Kidney epithelial cell (primary cell): ENCODE results near the gene FANCE. TPM values are rescaled to one million over a fixed set of nuclear protein-coding genes. Genes with fewer than 3 reads are reported as not detected.

ENCODE experiments used
- DNase-seq: peaks from one replicate; pipeline ENCODE4 v3.0.0-alpha.2; 2010; ENCODE audit warnings: low read depth
- H3K27me3 ChIP-seq: 2 replicates; pipeline ENCODE4 v1.6.0; 2011; ENCODE audit warnings: low read length; ENCODE audit not compliant: control insufficient read depth, insufficient read depth
- H3K36me3 ChIP-seq: 2 replicates; pipeline ENCODE4 v1.5.1; 2011; ENCODE audit warnings: low read length; ENCODE audit not compliant: control insufficient read depth, insufficient read depth
- H3K4me3 ChIP-seq: 2 replicates; pipeline ENCODE4 v1.5.1; 2011; ENCODE audit warnings: low read depth, mild to moderate bottlenecking, control low read depth, low read length
- CTCF ChIP-seq: IDR thresholded peaks from 2 replicates; pipeline ENCODE4 v1.5.1; 2011; ENCODE audit warnings: mild to moderate bottlenecking, moderate library complexity, low read length, control low read depth, inconsistent platforms; ENCODE audit not compliant: insufficient read depth, poor library complexity, severe bottlenecking
- total RNA-seq: library from RNA; depleted of rRNA; stranded (reverse); fragments of >200 nt; gene quantifications from 2 replicates; pipeline ENCODE4 v1.2.3, GENCODE V29; 2015

Gene FANCE
- total RNA-seq, 1 donor from 2014 or later = 5.8 TPM

DNA sequence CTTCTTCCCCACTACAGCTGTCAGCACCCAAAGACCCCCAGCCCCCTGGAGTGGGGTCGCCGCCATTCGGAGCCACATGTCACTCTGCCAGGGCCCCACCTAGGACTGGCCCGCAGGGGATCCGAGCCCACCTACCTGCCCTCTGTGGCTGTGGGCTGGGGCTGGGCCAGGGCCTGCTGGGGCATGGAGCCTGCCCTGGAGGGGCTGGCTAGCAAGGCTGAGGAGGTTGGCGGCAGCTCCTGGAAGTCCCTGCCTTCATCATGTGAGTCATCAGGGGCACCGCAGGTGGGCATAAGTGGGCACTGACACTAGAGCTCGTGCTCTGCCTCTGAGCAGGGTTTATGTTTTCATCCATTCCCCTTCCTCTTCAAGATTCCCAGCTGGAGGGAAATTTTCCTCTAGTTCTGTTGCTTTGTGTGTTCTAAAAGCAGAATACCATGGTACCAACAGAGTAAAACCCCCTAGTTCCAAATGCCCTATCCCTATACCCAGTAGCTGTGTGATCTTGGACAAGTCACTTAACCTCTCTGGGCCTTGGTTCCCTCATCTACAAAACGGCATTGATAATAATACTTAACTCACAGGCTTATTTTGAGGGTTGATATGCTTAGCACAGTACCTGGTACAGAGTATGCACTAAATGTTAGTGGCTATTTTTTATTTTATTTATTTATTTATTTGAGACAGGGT lies 8.7 kb upstream of the FANCE start:
- TF ChIP-seq CTCF = no peak
- H3K4me3 ChIP-seq = no peak overlapping the region
- no peaks in the 10 kb centered on the region for H3K27me3 ChIP-seq
- DNase-seq = no peak
- H3K36me3 ChIP-seq = no peaks in the 10 kb centered on the region

- Histone ChIP-seq H3K4me3 (no peak overlapping the region), H3K36me3 (no peaks in the 10 kb centered on the region), H3K27me3 (no peaks in the 10 kb centered on the region)
- no peak for TF ChIP-seq CTCF
- no peak for DNase-seq
Measured at GRCh38 chr6:35445691-35446090, 6.4 kb upstream of the FANCE start.

GRCh38 chr6:35448191-35448590 lies 3.9 kb upstream of the FANCE start:
- Histone ChIP-seq H3K36me3 (no peaks in the 10 kb centered on the region), H3K27me3 (no peaks in the 10 kb centered on the region), H3K4me3 (no peak overlapping the region)
- DNase-seq = no peak
- no peak for TF ChIP-seq CTCF

DNA sequence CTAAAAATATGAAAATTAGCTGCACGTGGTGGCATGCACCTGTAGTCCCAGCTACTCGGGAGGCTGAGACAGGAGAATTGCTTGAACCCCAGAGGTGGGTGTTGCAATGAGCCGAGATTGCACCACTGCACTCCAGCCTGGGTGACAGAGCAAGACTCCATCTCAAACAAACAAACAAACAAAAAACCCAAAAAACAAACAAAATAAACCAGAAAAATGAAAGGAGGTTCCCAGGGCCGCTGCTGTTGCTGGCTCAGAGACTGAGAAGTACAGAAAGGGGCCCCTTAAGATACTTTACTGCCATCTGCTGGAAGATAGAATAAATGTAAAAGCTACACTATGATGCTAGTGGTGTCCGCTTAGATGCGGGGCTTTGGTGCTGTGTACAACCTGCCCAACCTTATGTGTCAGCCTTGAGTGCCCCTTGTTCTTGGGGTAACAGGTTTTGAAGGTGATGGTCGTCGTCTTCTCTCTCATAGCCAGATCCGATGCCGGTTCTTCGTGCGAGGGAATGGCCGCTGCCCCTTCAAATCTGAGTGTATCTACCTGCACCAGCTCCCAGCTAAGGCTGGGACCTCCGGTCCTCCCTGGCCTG lies 2.8 kb upstream of the FANCE start:
- Histone ChIP-seq H3K36me3 (no peaks in the 10 kb centered on the region), H3K27me3 (no peaks in the 10 kb centered on the region), H3K4me3 (no peak overlapping the region)
- DNase-seq = no peak
- TF ChIP-seq CTCF = peak; percentile 60

GRCh38 chr6:35451354-35452182 lies 570 bp upstream of the FANCE start:
- Histone ChIP-seq H3K27me3 (no peaks in the 10 kb centered on the region), H3K4me3 (peak overlapping the region; percentile 68), H3K36me3 (no peaks in the 10 kb centered on the region)
- TF ChIP-seq CTCF = no peak
- no peak for DNase-seq
